Endothelial cell of umbilical vein (primary cell): Measurements from ENCODE around the gene PEBP1. TPM values are rescaled to one million over a fixed set of nuclear protein-coding genes. Genes with fewer than 3 reads are reported as not detected.

ENCODE experiments used
- BruUV-seq: library from RNA; stranded (reverse); fragments of 400-500 nt; replicated peaks from 2 replicates; lab custom pipeline; 2021; lab: Mats Ljungman, UMichigan
- CTCF ChIA-PET: fragments of 300-600, 350-600 bp; sonication (Branson Sonifier 250); formaldehyde crosslinking; loops from one replicate; lab custom pipeline; 2021; ENCODE audit warnings: antibody characterized with exemption, inconsistent platforms; lab: Charles Lee
- POLR2A ChIA-PET: fragments of 300-600, 350-600 bp; sonication (Branson Sonifier 250); formaldehyde crosslinking; loops from one replicate; lab custom pipeline; 2021; ENCODE audit warnings: antibody characterized with exemption, inconsistent platforms; lab: Charles Lee
- DNase-seq: peaks from one replicate; pipeline ENCODE4 v3.0.0-alpha.2; 2011; ENCODE audit warnings: low read depth, low spot score
- FAIRE-seq: peaks from 2 replicates; lab custom pipeline; 2011; peaks lifted over from hg19 to GRCh38; lab: Jason Lieb, UNC
- H2AFZ ChIP-seq: 2 replicates; pipeline ENCODE4 v1.6.0; 2012; ENCODE audit warnings: low read depth, low read length, control low read depth, inconsistent platforms
- H3K27ac ChIP-seq: 2 replicates; pipeline ENCODE4 v1.5.1; 2011; ENCODE audit warnings: low read depth, mild to moderate bottlenecking, control low read depth, low read length, moderate library complexity; ENCODE audit not compliant: insufficient read depth
- H3K27me3 ChIP-seq, 2 experiments: 2 replicates each; pipeline versions ENCODE4 v1.6.0 to v1.6.1; 2011; ENCODE audit warnings: low read length in 2 of 2, mixed read lengths in 1 of 2; ENCODE audit not compliant: control insufficient read depth in 2 of 2, insufficient read depth in 2 of 2
- H3K36me3 ChIP-seq, 2 experiments: 2 replicates in 1 of 2; 3 replicates in 1 of 2; pipeline ENCODE4 v1.5.1; 2011; ENCODE audit warnings: low read length in 2 of 2, mild to moderate bottlenecking in 1 of 2, moderate library complexity in 1 of 2; ENCODE audit not compliant: control insufficient read depth in 2 of 2, insufficient read depth in 2 of 2; ENCODE audit errors: extremely low read depth in 1 of 2
- H3K4me1 ChIP-seq: 3 replicates; pipeline ENCODE4 v1.5.1; 2011; ENCODE audit warnings: mild to moderate bottlenecking, low read length; ENCODE audit not compliant: control insufficient read depth, insufficient read depth; ENCODE audit errors: extremely low read depth
- H3K4me2 ChIP-seq: 2 replicates; pipeline ENCODE4 v1.6.1; 2011; ENCODE audit warnings: low read length, control low read depth, mixed read lengths; ENCODE audit not compliant: insufficient read depth
- H3K4me3 ChIP-seq, 3 experiments: fragments of 200-600 bp in 1 of 3; sonication (generic), shearing (Covaris generic) in 1 of 3; replicated peaks in 1 of 3; 2 replicates each; pipeline ENCODE4 v1.5.1; 2011 to 2016; ENCODE audit warnings: control low read depth in 3 of 3, low read length in 3 of 3, mild to moderate bottlenecking in 2 of 3, inconsistent platforms in 1 of 3, low read depth in 1 of 3, moderate library complexity in 1 of 3; ENCODE audit not compliant: insufficient read depth in 1 of 3
- H3K79me2 ChIP-seq: 2 replicates; pipeline ENCODE4 v1.6.0; 2012; ENCODE audit warnings: low read length, inconsistent platforms; ENCODE audit not compliant: control insufficient read depth, insufficient read depth
- H3K9ac ChIP-seq: replicated peaks from 2 replicates; pipeline ENCODE3; 2011; ENCODE audit warnings: low read length, control low read depth; ENCODE audit not compliant: insufficient read depth; ENCODE audit errors: extremely low read depth
- H3K9me1 ChIP-seq: replicated peaks from 3 replicates; pipeline ENCODE4 v1.6.0; 2011; ENCODE audit warnings: mild to moderate bottlenecking, low read length; ENCODE audit not compliant: control insufficient read depth, insufficient read depth; ENCODE audit errors: extremely low read depth
- H3K9me3 ChIP-seq: replicated peaks from 2 replicates; pipeline ENCODE4 v1.5.1; 2012; ENCODE audit warnings: low read length, inconsistent platforms; ENCODE audit not compliant: control insufficient read depth, insufficient read depth
- H4K20me1 ChIP-seq: replicated peaks from 2 replicates; pipeline ENCODE3; 2011; ENCODE audit warnings: mild to moderate bottlenecking, low read length; ENCODE audit not compliant: control insufficient read depth, insufficient read depth; ENCODE audit errors: extremely low read depth
- EZH2 ChIP-seq: IDR thresholded peaks from 2 replicates; pipeline ENCODE4 v1.6.1; 2012; ENCODE audit warnings: borderline replicate concordance, low read depth, mild to moderate bottlenecking, moderate library complexity, low read length, inconsistent platforms; ENCODE audit not compliant: severe bottlenecking
- FOS ChIP-seq: IDR thresholded peaks from 2 replicates; pipeline ENCODE4 v1.6.1; 2011; ENCODE audit warnings: mild to moderate bottlenecking, low read length, moderate library complexity, borderline replicate concordance; ENCODE audit not compliant: insufficient read depth
- GATA2 ChIP-seq: IDR thresholded peaks from 2 replicates; pipeline ENCODE4 v1.7.0; 2011; ENCODE audit warnings: low read depth, mild to moderate bottlenecking, moderate library complexity, mixed read lengths, low read length; ENCODE audit not compliant: insufficient read length, insufficient read depth
- JUN ChIP-seq: IDR thresholded peaks from 2 replicates; pipeline ENCODE4 v1.6.1; 2011; ENCODE audit warnings: borderline replicate concordance, low read depth; ENCODE audit not compliant: insufficient read length, insufficient read depth
- MYC ChIP-seq: IDR thresholded peaks from one replicate; pipeline ENCODE4 v1.6.1; 2011; ENCODE audit warnings: mild to moderate bottlenecking, low read depth, low read length
- POLR2A ChIP-seq: IDR thresholded peaks from 2 replicates; pipeline ENCODE4 v1.6.1; 2012; ENCODE audit warnings: low read depth, mild to moderate bottlenecking, control low read depth, low read length
- POLR2AphosphoS5 ChIP-seq: IDR thresholded peaks from 2 replicates; pipeline ENCODE4 v1.6.1; 2012; ENCODE audit warnings: low read depth, mild to moderate bottlenecking, control low read depth, low read length, moderate library complexity; ENCODE audit not compliant: insufficient read depth
- dilution Hi-C: fragments of 300-500 bp; cut with MboI; formaldehyde crosslinking; loops from one replicate; pipeline ENCODE4 v1.15.0; 2019; ENCODE audit warnings: low sequenced_read_pairs; ENCODE audit not compliant: extremely low pct_ligation_motif_present
- intact Hi-C: fragments of 100-400 bp; cut with micrococcal nuclease; formaldehyde crosslinking; loops from one replicate; pipeline ENCODE4 v1.10.0; 2022
- polyA plus RNA-seq, 4 experiments: library from polyadenylated mRNA; depleted of rRNA in 3 of 4; stranded (reverse) in 3 of 4; unstranded in 1 of 4; fragments of >200 nt; gene quantifications; 2 replicates each; pipeline versions ENCODE4 v1.2.1 to v1.2.3, GENCODE V29; 2011 to 2012; ENCODE audit warnings: missing spikeins in 1 of 4
- total RNA-seq: library from RNA; stranded (reverse); gene quantifications from 2 replicates; pipeline ENCODE4 v1.2.3, GENCODE V29; 2021
- TF ChIP-seq, protein P1 (sequence below): IDR thresholded peaks from 2 replicates; pipeline ENCODE4 v1.6.1; 2011; ENCODE audit not compliant: insufficient read depth, insufficient read length
- TF ChIP-seq, protein P2 (sequence below), 2 donors: IDR thresholded peaks; 1 replicate in 1 of 2; 2 replicates in 1 of 2; pipeline ENCODE4 v1.5.1; 2011; ENCODE audit warnings: low read length in 2 of 2, mild to moderate bottlenecking in 2 of 2, moderate library complexity in 2 of 2, control low read depth in 1 of 2, inconsistent platforms in 1 of 2, low read depth in 1 of 2; ENCODE audit not compliant: insufficient read depth in 1 of 2; ENCODE audit errors: extremely low read depth in 1 of 2

The PEBP1 gene
- total and polyA plus RNA-seq, 2 donors (not counting 3 experiments of a cell fraction or from before 2014, with no cell fraction given): 185 to 261 TPM

DNA sequence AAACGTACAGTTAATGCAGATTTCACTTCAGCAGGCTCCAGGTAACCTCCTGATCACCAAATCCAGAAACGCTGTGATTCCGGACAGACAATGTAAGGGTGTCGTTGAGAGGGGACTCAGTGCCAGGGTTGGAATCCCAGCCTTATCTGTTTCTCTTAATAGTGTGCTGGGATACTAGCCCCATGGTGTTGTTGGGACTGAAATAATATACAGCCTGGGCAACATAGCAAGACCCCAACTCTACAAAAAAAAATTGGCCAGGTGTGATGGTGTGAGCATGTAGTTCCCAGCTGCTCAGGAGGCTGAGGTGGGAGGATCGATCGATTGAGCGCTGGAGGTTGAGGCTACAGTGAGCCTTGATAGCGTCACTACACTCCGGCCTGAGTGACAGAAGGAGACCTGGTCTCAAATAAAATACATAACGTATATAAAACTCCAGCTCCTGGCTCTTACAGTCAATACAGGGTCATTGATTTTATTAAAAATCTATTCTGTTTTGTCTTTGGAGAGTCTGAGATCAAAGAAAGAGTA is 1.3 kb downstream of the PEBP1 start:
- dilution Hi-C loops: no loop called here
- peak overlapping the region; percentile 49 for H3K27ac ChIP-seq

More for the DNA sequence above, 1.3 kb downstream of the PEBP1 start:
- TF ChIP-seq GATA2 (no peak), POLR2A (no peak), MYC (no peak), POLR2AphosphoS5 (no peak), JUN (no peak), EZH2 (no peak), FOS (no peak)
- TF ChIP-seq, protein P1, sequence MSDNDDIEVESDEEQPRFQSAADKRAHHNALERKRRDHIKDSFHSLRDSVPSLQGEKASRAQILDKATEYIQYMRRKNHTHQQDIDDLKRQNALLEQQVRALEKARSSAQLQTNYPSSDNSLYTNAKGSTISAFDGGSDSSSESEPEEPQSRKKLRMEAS: no peak
- TF ChIP-seq, protein P2, sequence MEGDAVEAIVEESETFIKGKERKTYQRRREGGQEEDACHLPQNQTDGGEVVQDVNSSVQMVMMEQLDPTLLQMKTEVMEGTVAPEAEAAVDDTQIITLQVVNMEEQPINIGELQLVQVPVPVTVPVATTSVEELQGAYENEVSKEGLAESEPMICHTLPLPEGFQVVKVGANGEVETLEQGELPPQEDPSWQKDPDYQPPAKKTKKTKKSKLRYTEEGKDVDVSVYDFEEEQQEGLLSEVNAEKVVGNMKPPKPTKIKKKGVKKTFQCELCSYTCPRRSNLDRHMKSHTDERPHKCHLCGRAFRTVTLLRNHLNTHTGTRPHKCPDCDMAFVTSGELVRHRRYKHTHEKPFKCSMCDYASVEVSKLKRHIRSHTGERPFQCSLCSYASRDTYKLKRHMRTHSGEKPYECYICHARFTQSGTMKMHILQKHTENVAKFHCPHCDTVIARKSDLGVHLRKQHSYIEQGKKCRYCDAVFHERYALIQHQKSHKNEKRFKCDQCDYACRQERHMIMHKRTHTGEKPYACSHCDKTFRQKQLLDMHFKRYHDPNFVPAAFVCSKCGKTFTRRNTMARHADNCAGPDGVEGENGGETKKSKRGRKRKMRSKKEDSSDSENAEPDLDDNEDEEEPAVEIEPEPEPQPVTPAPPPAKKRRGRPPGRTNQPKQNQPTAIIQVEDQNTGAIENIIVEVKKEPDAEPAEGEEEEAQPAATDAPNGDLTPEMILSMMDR (IDR thresholded peaks at IDR 0.05; ENCODE audit: extremely low read depth in 1 of 2, insufficient read depth in 1 of 2, low read depth in 1 of 2, low read length in 2 of 2): no peak
- Histone ChIP-seq H3K9ac (peak overlapping the region; percentile 72), H3K9me3 (no peaks in the 10 kb centered on the region), H3K4me2 (peak overlapping the region; percentile 77), H3K4me3 (peak overlapping the region; percentile 30 to 82 (median 75)), H3K79me2 (peaks cover 15% of the 10 kb centered on the region), H3K9me1 (no peaks in the 10 kb centered on the region), H2AFZ (no peak overlapping the region), H4K20me1 (no peaks in the 10 kb centered on the region), H3K36me3 (peaks cover 6 to 14% of the 10 kb centered on the region in 2 experiments), H3K4me1 (peaks cover 4% of the 10 kb centered on the region), H3K27me3 (no peaks in the 10 kb centered on the region)
- DNase-seq: no peak
- BruUV-seq: TSS peak; percentile 50
- intact Hi-C loops: loop anchor here (5.0 kb wide), 2 partner anchors 35 to 260 kb away; partner anchors contain the start of gene VSIG10
- CTCF ChIA-PET: interaction anchor here (1.0 to 1.1 kb wide), 2 partner anchors 17 to 78 kb away, joined by 3 to 4 read pairs; no protein-coding TSS in a partner anchor
- POLR2A ChIA-PET: no interaction called here
- no peak for FAIRE-seq
